HepG2 (cell line): ENCODE data around the gene ZNF844. TPM values are rescaled to one million over a fixed set of nuclear protein-coding genes. Genes with fewer than 3 reads are reported as not detected.
"Not testable (repeated sequence)": the region's sequence is repeated elsewhere in the genome, so short reads cannot be mapped to it uniquely, and the experiment has no call there.

Source experiments
- ATAC-seq: fragments of 200-7000 bp; cut with Tn5 transposase; 3 replicates; pipeline ENCODE4 v1.9.1; 2020; ENCODE audit warnings: mild to moderate bottlenecking, moderate library complexity
- BruUV-seq: library from RNA; stranded (reverse); fragments of 400-500 nt; replicated peaks from 2 replicates; lab custom pipeline; 2021; lab: Mats Ljungman, UMichigan
- CTCF ChIA-PET: fragments of 300-600 bp; formaldehyde crosslinking; extraction: SDS; loops from one replicate; lab custom pipeline; 2021; ENCODE audit warnings: low total read pairs, inconsistent platforms, low intra/inter-chr PET ratio; lab: Yijun Ruan, JAX
- POLR2A ChIA-PET: fragments of 350-600 bp; sonication (Branson Sonifier 250); formaldehyde crosslinking; loops from one replicate; lab custom pipeline; 2020; ENCODE audit warnings: antibody characterized with exemption, inconsistent platforms; lab: Yijun Ruan, JAX
- DNase-seq: peaks from one replicate; pipeline ENCODE4 v3.0.0-alpha.2; 2015; ENCODE audit warnings: low spot score
- FAIRE-seq: peaks from 3 replicates; lab custom pipeline; 2011; peaks lifted over from hg19 to GRCh38; lab: Jason Lieb, UNC
- H2AFZ ChIP-seq: one replicate; pipeline ENCODE4 v1.6.1; 2011; ENCODE audit warnings: low read length, inconsistent platforms
- H3K27ac ChIP-seq: fragments of 300-600 bp; 3 replicates; pipeline ENCODE4 v1.8.0; 2011; ENCODE audit warnings: mixed run types, mild to moderate bottlenecking, mixed read lengths, low read length, inconsistent platforms; ENCODE audit not compliant: insufficient read depth; ENCODE audit errors: extremely low read length
- H3K27me3 ChIP-seq, 2 experiments: fragments of 200-600 bp in 1 of 2; 2 replicates in 1 of 2; 3 replicates in 1 of 2; pipeline versions ENCODE4 v1.6.0 to v1.8.0; 2011; ENCODE audit warnings: low read length in 2 of 2, mild to moderate bottlenecking in 2 of 2, moderate library complexity in 2 of 2, inconsistent platforms in 1 of 2; ENCODE audit not compliant: insufficient read depth in 2 of 2, control insufficient read depth in 1 of 2
- H3K36me3 ChIP-seq, 2 experiments: fragments of 200-600 bp in 1 of 2; replicated peaks in 1 of 2; 2 replicates in 1 of 2; 3 replicates in 1 of 2; pipeline versions ENCODE4 v1.5.1 to v1.8.0; 2011; ENCODE audit warnings: low read length in 2 of 2, inconsistent platforms in 1 of 2; ENCODE audit not compliant: insufficient read depth in 2 of 2, control insufficient read depth in 1 of 2
- H3K4me1 ChIP-seq: 2 replicates; pipeline ENCODE4 v1.5.1; 2012; ENCODE audit warnings: low read length, inconsistent platforms; ENCODE audit not compliant: insufficient read depth
- H3K4me2 ChIP-seq: 2 replicates; pipeline ENCODE4 v1.6.0; 2011; ENCODE audit warnings: low read depth, low read length, inconsistent platforms
- H3K4me3 ChIP-seq, 3 experiments: fragments of 200-600 bp in 1 of 3; sonication (generic), shearing (Covaris generic) in 1 of 3; replicated peaks in 1 of 3; 2 replicates each; pipeline ENCODE4 v1.5.1; 2011 to 2016; ENCODE audit warnings: low read length in 3 of 3, inconsistent platforms in 2 of 3, low read depth in 2 of 3, mild to moderate bottlenecking in 2 of 3, control low read depth in 1 of 3, mixed read lengths in 1 of 3; ENCODE audit not compliant: insufficient read depth in 1 of 3
- H3K79me2 ChIP-seq: one replicate; pipeline ENCODE4 v1.6.1; 2011; ENCODE audit warnings: low read length, inconsistent platforms; ENCODE audit not compliant: insufficient read depth
- H3K9ac ChIP-seq: 2 replicates; pipeline ENCODE4 v1.6.0; 2011; ENCODE audit warnings: mild to moderate bottlenecking, low read depth, low read length, inconsistent platforms; ENCODE audit not compliant: insufficient read depth
- H3K9me3 ChIP-seq: 2 replicates; pipeline ENCODE4 v1.5.1; 2012; ENCODE audit warnings: mild to moderate bottlenecking, low read length
- H4K20me1 ChIP-seq: 2 replicates; pipeline ENCODE4 v1.6.0; 2011; ENCODE audit warnings: inconsistent platforms, mild to moderate bottlenecking, low read length, moderate library complexity; ENCODE audit not compliant: insufficient read depth
- BHLHE40 ChIP-seq: IDR thresholded peaks from 2 replicates; pipeline ENCODE4 v1.6.1; 2011; ENCODE audit warnings: low read length, improper control_type of control experiment
- TOPORS ChIP-seq: sonication (generic); formaldehyde crosslinking; IDR thresholded peaks from 2 replicates; pipeline ENCODE4 v1.8.0; 2023; ENCODE audit warnings: mild to moderate bottlenecking, missing genetic modification reagents
- ZBTB20 ChIP-seq: sonication (generic); formaldehyde crosslinking; IDR thresholded peaks from 2 replicates; pipeline ENCODE4 v1.8.1; 2023; ENCODE audit warnings: missing genetic modification reagents, low read depth, mild to moderate bottlenecking, borderline replicate concordance
- ZNF549 ChIP-seq: sonication (generic); formaldehyde crosslinking; IDR thresholded peaks from 2 replicates; pipeline ENCODE4 v1.5.0; 2020; ENCODE audit warnings: missing genetic modification reagents
- ZNF761 ChIP-seq: sonication (generic); formaldehyde crosslinking; conservative IDR thresholded peaks from 2 replicates; pipeline ENCODE4 v1.4.0; 2020; ENCODE audit warnings: mild to moderate bottlenecking, missing genetic modification reagents
- WGBS: methylation state at CpG from one replicate; pipeline ENCODE4 v1.1.6; 2017; ENCODE audit warnings: low lambda C conversion rate; 5-methylcytosine and 5-hydroxymethylcytosine counted together
- in situ Hi-C: cut with HindIII; loops from 2 replicates; pipeline ENCODE4 v1.10.0; 2017; ENCODE audit warnings: low pct_unique_long_range_greater_than_20kb; ENCODE audit not compliant: extremely low pct_ligation_motif_present
- intact Hi-C: fragments of 100-400 bp; cut with micrococcal nuclease; formaldehyde crosslinking; loops from one replicate; pipeline ENCODE4 v1.10.0; 2022; ENCODE audit not compliant: unreplicated experiment
- polyA plus RNA-seq, 8 experiments: library from polyadenylated mRNA; depleted of rRNA in 3 of 8; stranded (reverse) in 7 of 8; unstranded in 1 of 8; fragments of >200 nt; fragmentation: Illumina TruSeq in 4 of 8; extraction: Trizol in 4 of 8; gene quantifications; 2 replicates each; pipeline versions ENCODE4 v1.2.1 to v1.2.3, GENCODE V29; 2011 to 2016; ENCODE audit warnings: low read depth in 4 of 8, missing spikeins in 1 of 8, mixed read lengths in 1 of 8; ENCODE audit not compliant: insufficient read depth in 1 of 8
- total RNA-seq, 5 experiments: library from RNA; depleted of rRNA; stranded (reverse); fragments of >200 nt; fragmentation: Illumina TruSeq; extraction: Trizol; gene quantifications; 2 replicates each; pipeline ENCODE4 v1.2.3, GENCODE V29; 2016; ENCODE audit warnings: low read depth in 1 of 5
- TF ChIP-seq, protein P1 (sequence below): sonication (generic); formaldehyde crosslinking; IDR thresholded peaks from 2 replicates; pipeline ENCODE4 v1.9.0; 2021; ENCODE audit warnings: missing genetic modification reagents, mild to moderate bottlenecking, borderline replicate concordance

ZNF844 gene
- total and polyA plus RNA-seq, 2 of the 13 experiments (the other 11 are each of a cell fraction or from before 2014, with no cell fraction given), result 1.0 to 3.2 TPM

DNA sequence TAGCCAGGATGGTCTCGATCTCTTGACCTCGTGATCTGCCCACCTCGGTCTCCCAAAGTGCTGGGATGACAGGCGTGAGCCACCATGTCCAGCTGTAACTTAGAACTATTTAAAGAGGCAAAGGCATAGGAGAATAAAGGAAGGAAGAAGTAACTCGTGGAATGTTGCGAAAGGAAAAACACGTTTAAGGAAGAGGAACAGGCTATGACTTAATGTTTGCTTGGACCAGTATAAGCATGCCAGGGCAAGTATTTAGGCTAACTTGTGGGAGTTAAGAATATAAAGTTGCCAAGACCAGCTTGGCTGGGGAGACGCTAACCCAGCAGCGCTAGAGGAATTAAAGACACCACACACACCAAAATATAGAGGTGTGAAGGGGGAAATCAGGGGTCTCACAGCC lies 33.5 kb downstream of the ZNF844 start:
- ATAC-seq (no peak), FAIRE-seq (no peak), DNase-seq (no peak)
- Histone ChIP-seq H3K9ac (no peak overlapping the region), H3K27ac (no peak overlapping the region), H3K79me2 (peaks cover under 1% of the 10 kb centered on the region), H3K4me2 (no peak overlapping the region), H3K4me1 (peaks cover 5% of the 10 kb centered on the region; the same call in 1 of the 2 replicates), H3K36me3 (no peaks in the 10 kb centered on the region; a peak in 1 of 5 replicates), H2AFZ (no peak overlapping the region), H3K27me3 (no peaks in the 10 kb centered on the region), H4K20me1 (no peaks in the 10 kb centered on the region), H3K4me3 (no peak overlapping the region), H3K9me3 (no peaks in the 10 kb centered on the region)
- 68% methylated on average over 9 of the region's 9 CpGs for WGBS
- no peak for TF ChIP-seq ZBTB20 (CRISPR knock-in tag)
- TF ChIP-seq TOPORS, result no peak
- no peak for TF ChIP-seq BHLHE40
- TF ChIP-seq, protein P1, sequence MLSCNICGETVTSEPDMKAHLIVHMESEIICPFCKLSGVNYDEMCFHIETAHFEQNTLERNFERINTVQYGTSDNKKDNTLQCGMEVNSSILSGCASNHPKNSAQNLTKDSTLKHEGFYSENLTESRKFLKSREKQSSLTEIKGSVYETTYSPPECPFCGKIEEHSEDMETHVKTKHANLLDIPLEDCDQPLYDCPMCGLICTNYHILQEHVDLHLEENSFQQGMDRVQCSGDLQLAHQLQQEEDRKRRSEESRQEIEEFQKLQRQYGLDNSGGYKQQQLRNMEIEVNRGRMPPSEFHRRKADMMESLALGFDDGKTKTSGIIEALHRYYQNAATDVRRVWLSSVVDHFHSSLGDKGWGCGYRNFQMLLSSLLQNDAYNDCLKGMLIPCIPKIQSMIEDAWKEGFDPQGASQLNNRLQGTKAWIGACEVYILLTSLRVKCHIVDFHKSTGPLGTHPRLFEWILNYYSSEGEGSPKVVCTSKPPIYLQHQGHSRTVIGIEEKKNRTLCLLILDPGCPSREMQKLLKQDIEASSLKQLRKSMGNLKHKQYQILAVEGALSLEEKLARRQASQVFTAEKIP (CRISPR knock-in tag), result no peak
- TF ChIP-seq ZNF549, result no peak
- ChIA-PET POLR2A (no interaction called here), CTCF (no interaction called here)
- intact Hi-C loops (no loop called here), in situ Hi-C loops (no loop called here)
- no TSS peak for BruUV-seq

DNA sequence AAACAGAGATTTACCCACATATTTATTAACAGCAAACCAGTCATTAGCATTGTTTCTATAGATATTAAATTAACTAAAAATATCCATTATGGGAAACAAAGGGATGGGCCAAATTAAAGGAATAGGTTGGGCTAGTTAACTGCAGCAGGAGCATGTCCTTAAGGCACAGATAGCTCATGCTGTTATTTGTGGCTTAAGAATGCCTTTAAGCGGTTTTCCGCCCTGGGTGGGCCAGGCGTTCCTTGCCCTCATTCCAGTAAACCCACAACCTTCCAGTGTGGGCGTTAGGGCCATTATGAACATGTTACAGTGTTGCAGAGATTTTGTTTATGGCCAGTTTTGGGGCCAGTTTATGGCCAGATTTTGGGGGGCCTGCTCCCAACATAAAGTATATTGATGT lies 39.4 kb downstream of the ZNF844 start:
- POLR2A ChIA-PET, result interaction anchor here (2.2 kb wide), 1 partner anchor 9 kb away, joined by 4 read pairs; no protein-coding TSS in a partner anchor
- peak; percentile 97 for TF ChIP-seq ZNF761 (CRISPR knock-in tag)
- intact Hi-C loops, H2AFZ ChIP-seq, H3K4me1 ChIP-seq, H3K4me3 ChIP-seq, H3K4me2 ChIP-seq, H4K20me1 ChIP-seq, H3K27ac ChIP-seq, H3K36me3 ChIP-seq, CTCF ChIA-PET, ATAC-seq, DNase-seq, in situ Hi-C loops, H3K9ac ChIP-seq, FAIRE-seq, H3K27me3 ChIP-seq, BruUV-seq, H3K79me2 ChIP-seq, H3K9me3 ChIP-seq: not testable (repeated sequence)
- WGBS, result 32% methylated on average over 4 of the region's 4 CpGs
